Inferior parietal cortex (tissue), 1 donor: ENCODE data around the gene ILF3.
A peak's percentile ranks its signal among the peaks of the same experiment; 100 is the strongest.

Experiments used
- DNase-seq: peaks from one replicate; pipeline ENCODE4 v3.0.0-alpha.2; 2016; ENCODE audit errors: extremely low spot score

ILF3 gene

GRCh38 chr19:10695401-10696398 lies 41.6 kb downstream of the ILF3 start:
- DNase-seq, result peak; percentile 88

GRCh38 chr19:10699650-10700335 lies 45.6 kb downstream of the ILF3 start:
- DNase-seq, result peak; percentile 53

GRCh38 chr19:10701955-10702525 lies 47.9 kb downstream of the ILF3 start:
- no peak for DNase-seq

- DNase-seq, result no peak
Measured at GRCh38 chr19:10706990-10707389, 52.8 kb downstream of the ILF3 start.

- DNase-seq, result no peak
Measured at GRCh38 chr19:10707440-10707839, 53.3 kb downstream of the ILF3 start.

- DNase-seq, result no peak
Measured at GRCh38 chr19:10708291-10708690, 54.1 kb downstream of the ILF3 start.

- DNase-seq, result no peak
Measured at GRCh38 chr19:10712045-10712444, 57.9 kb downstream of the ILF3 start.

GRCh38 chr19:10712754-10713153 lies 58.6 kb downstream of the ILF3 start:
- no peak for DNase-seq

- DNase-seq, result no peak
Measured at GRCh38 chr19:10713317-10713716, 59.2 kb downstream of the ILF3 start.

GRCh38 chr19:10717054-10717355 lies 62.9 kb downstream of the ILF3 start:
- DNase-seq, result no peak

GRCh38 chr19:10717356-10718204 lies 63.4 kb downstream of the ILF3 start, which contains the start of gene DNM2:
DNM2 (plus strand) TSS chr19:10718079; CDS start chr19:10718243, 164 bp downstream.
- DNase-seq, result peak; percentile 100

GRCh38 chr19:10718205-10719196 lies 64.4 kb downstream of the ILF3 start:
- no peak for DNase-seq

- no peak for DNase-seq
Measured at GRCh38 chr19:10719466-10719961, 65.4 kb downstream of the ILF3 start.

GRCh38 chr19:10720607-10721125 lies 66.5 kb downstream of the ILF3 start:
- no peak for DNase-seq

- no peak for DNase-seq
Measured at GRCh38 chr19:10723591-10723990, 69.4 kb downstream of the ILF3 start.

GRCh38 chr19:10724573-10725071 lies 70.5 kb downstream of the ILF3 start:
- DNase-seq, result no peak

GRCh38 chr19:10725415-10725814 lies 71.3 kb downstream of the ILF3 start:
- DNase-seq, result no peak

- DNase-seq, result no peak
Measured at GRCh38 chr19:10726268-10726667, 72.1 kb downstream of the ILF3 start.

GRCh38 chr19:10727685-10728201 lies 73.6 kb downstream of the ILF3 start:
- DNase-seq, result peak; percentile 72
